Neuronal stem cell (in vitro differentiated cells): ENCODE results near the gene TTC4.

Experiments
- DNase-seq: peaks from one replicate; pipeline ENCODE4 v3.0.0-alpha.2; 2013; ENCODE audit warnings: low spot score
- H2AFZ ChIP-seq: one replicate; pipeline ENCODE4 v1.6.1; 2013; ENCODE audit warnings: mild to moderate bottlenecking, low read length, inconsistent platforms
- H2AK5ac ChIP-seq: 2 replicates; pipeline ENCODE4 v1.6.1; 2013; ENCODE audit warnings: low read depth, mild to moderate bottlenecking, inconsistent platforms, low read length, moderate library complexity, mixed read lengths
- H2BK120ac ChIP-seq: 2 replicates; pipeline ENCODE4 v1.6.1; 2013; ENCODE audit warnings: low read depth, mild to moderate bottlenecking, inconsistent platforms, low read length, moderate library complexity, mixed read lengths
- H2BK12ac ChIP-seq: one replicate; pipeline ENCODE4 v1.6.1; 2013; ENCODE audit warnings: low read length, inconsistent platforms
- H2BK15ac ChIP-seq: 2 replicates; pipeline ENCODE4 v1.6.1; 2013; ENCODE audit warnings: mild to moderate bottlenecking, low read length, inconsistent platforms, mixed read lengths
- H2BK5ac ChIP-seq: one replicate; pipeline ENCODE4 v1.6.1; 2013; ENCODE audit warnings: inconsistent platforms, mild to moderate bottlenecking, low read length, moderate library complexity
- H3K14ac ChIP-seq: one replicate; pipeline ENCODE4 v1.6.1; 2013; ENCODE audit warnings: low read length, inconsistent platforms
- H3K18ac ChIP-seq: 2 replicates; pipeline ENCODE4 v1.6.1; 2013; ENCODE audit warnings: low read length, inconsistent platforms
- H3K23ac ChIP-seq: 2 replicates; pipeline ENCODE4 v1.6.1; 2013; ENCODE audit warnings: low read depth, mild to moderate bottlenecking, mixed read lengths, low read length, inconsistent platforms; ENCODE audit not compliant: poor library complexity
- H3K27ac ChIP-seq: replicated peaks from 3 replicates; pipeline ENCODE4 v1.5.1; 2013; ENCODE audit warnings: low read length, inconsistent platforms
- H3K27me3 ChIP-seq, 3 experiments: 2 replicates each; pipeline ENCODE4 v1.6.1; 2013; ENCODE audit warnings: low read length in 3 of 3, mild to moderate bottlenecking in 2 of 3, inconsistent platforms in 1 of 3, low read depth in 1 of 3, mixed read lengths in 1 of 3, moderate library complexity in 1 of 3; ENCODE audit not compliant: control insufficient read depth in 3 of 3, insufficient read depth in 3 of 3
- H3K36me3 ChIP-seq, 2 donors: replicated peaks in 1 of 2; 2 replicates each; pipeline ENCODE4 v1.6.1; 2013; ENCODE audit warnings: low read length in 2 of 2; ENCODE audit not compliant: control insufficient read depth in 2 of 2, insufficient read depth in 2 of 2
- H3K4ac ChIP-seq: 2 replicates; pipeline ENCODE4 v1.6.1; 2013; ENCODE audit warnings: inconsistent platforms, mild to moderate bottlenecking, low read length, moderate library complexity
- H3K4me1 ChIP-seq, 2 donors: 1 replicate in 1 of 2; 2 replicates in 1 of 2; pipeline ENCODE4 v1.6.1; 2013; ENCODE audit warnings: low read length in 2 of 2, low read depth in 1 of 2; ENCODE audit not compliant: control insufficient read depth in 2 of 2, insufficient read depth in 1 of 2
- H3K4me2 ChIP-seq: one replicate; pipeline ENCODE4 v1.6.1; 2013; ENCODE audit warnings: mild to moderate bottlenecking, low read length, inconsistent platforms; ENCODE audit not compliant: insufficient read depth, poor library complexity, severe bottlenecking
- H3K4me3 ChIP-seq, 2 donors: 2 replicates each; pipeline ENCODE4 v1.5.1; 2013; ENCODE audit warnings: low read length in 2 of 2, mild to moderate bottlenecking in 2 of 2, inconsistent platforms in 1 of 2, moderate library complexity in 1 of 2
- H3K79me1 ChIP-seq: one replicate; pipeline ENCODE4 v1.6.1; 2013; ENCODE audit warnings: low read depth, mild to moderate bottlenecking, inconsistent platforms, low read length, moderate library complexity
- H3K9ac ChIP-seq: one replicate; pipeline ENCODE4 v1.6.1; 2013; ENCODE audit warnings: mild to moderate bottlenecking, low read depth, low read length, inconsistent platforms; ENCODE audit not compliant: poor library complexity
- H3K9me3 ChIP-seq, 2 donors: replicated peaks in 1 of 2; 2 replicates each; pipeline versions ENCODE3 to v1.6.1; 2013; ENCODE audit warnings: low read length in 2 of 2, mild to moderate bottlenecking in 2 of 2, inconsistent platforms in 1 of 2, low read depth in 1 of 2, mixed read lengths in 1 of 2, moderate library complexity in 1 of 2; ENCODE audit not compliant: control insufficient read depth in 2 of 2, insufficient read depth in 1 of 2
- H4K8ac ChIP-seq: one replicate; pipeline ENCODE4 v1.6.1; 2013; ENCODE audit warnings: low read depth, mild to moderate bottlenecking, inconsistent platforms, low read length, moderate library complexity
- H4K91ac ChIP-seq: one replicate; pipeline ENCODE4 v1.6.1; 2013; ENCODE audit warnings: low read length, low read depth, mild to moderate bottlenecking, inconsistent platforms; ENCODE audit not compliant: poor library complexity
- WGBS, 2 donors: extraction: QIAGEN DNeasy Blood & Tissue Kit; methylation state at CpG; one replicate each; pipeline ENCODE4 v1.1.7; 2013; ENCODE audit warnings: missing lambda C conversion rate in 2 of 2, mixed read lengths in 1 of 2; ENCODE audit not compliant: insufficient read length in 2 of 2, insufficient replicate concordance in 1 of 2; ENCODE audit errors: extremely low coverage in 2 of 2; 5-methylcytosine and 5-hydroxymethylcytosine counted together

The TTC4 gene

DNA sequence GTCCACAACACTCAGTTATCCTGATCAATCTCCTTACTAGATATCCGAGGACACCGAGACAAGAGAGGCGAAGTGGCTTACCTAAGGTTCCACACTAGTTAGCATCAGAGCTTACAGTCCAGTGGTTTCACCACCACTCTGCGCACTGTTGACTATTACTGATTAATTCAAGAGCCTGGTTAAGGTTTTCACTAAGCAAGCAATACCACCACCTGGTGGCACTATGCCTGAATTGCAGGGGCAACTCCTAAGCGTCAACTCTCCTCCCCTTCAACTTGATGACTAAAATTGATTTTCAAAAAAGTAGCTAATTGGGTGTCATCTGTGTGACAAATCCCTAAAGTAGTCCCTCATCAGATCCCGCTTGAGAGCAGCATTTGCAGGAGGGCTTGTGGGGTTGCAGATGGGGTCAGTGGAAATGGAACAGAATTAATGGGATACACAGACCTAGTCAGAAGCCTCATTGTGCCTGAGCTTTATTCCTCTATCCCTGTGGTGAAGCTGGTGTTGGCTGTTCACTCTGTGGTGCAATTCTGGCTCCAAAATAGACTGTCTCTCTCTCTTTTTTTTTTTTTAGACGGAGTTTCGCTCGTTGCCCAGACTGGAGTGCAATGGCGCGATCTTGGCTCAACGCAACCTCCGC lies 76.3 kb downstream of the TTC4 start:
- Histone ChIP-seq H4K8ac (no peak overlapping the region), H4K91ac (no peak overlapping the region), H2BK15ac (no peak overlapping the region), H3K4ac (no peak overlapping the region), H3K27ac (no peak overlapping the region), H2BK5ac (no peak overlapping the region), H2AFZ (no peak overlapping the region), H3K4me1 (peaks cover 0 to 3% of the 10 kb centered on the region in 2 donors), H3K9ac (no peak overlapping the region), H2BK120ac (no peak overlapping the region), H3K14ac (no peak overlapping the region), H3K23ac (no peak overlapping the region), H3K18ac (no peak overlapping the region), H3K27me3 (peaks cover 0 to 30% (median 0%) of the 10 kb centered on the region in 3 experiments), H3K79me1 (no peaks in the 10 kb centered on the region), H2BK12ac (no peak overlapping the region), H2AK5ac (no peak overlapping the region), H3K36me3 (no peaks in the 10 kb centered on the region), H3K4me3 (no peak overlapping the region), H3K9me3 (no peaks in the 10 kb centered on the region), H3K4me2 (no peak overlapping the region)
- no CpG with 5 or more reads among the region's 13 CpGs for WGBS, 2 donors
- DNase-seq = no peak
